ENCODE data around the gene DYNC1I2. TPM values are rescaled to one million over a fixed set of nuclear protein-coding genes. Genes with fewer than 3 reads are reported as not detected.
A peak's percentile ranks its signal among the peaks of the same experiment; 100 is the strongest.

DYNC1I2 gene
- total RNA-seq, 1 experiment from 2014 or later: 62.9 TPM

DNA sequence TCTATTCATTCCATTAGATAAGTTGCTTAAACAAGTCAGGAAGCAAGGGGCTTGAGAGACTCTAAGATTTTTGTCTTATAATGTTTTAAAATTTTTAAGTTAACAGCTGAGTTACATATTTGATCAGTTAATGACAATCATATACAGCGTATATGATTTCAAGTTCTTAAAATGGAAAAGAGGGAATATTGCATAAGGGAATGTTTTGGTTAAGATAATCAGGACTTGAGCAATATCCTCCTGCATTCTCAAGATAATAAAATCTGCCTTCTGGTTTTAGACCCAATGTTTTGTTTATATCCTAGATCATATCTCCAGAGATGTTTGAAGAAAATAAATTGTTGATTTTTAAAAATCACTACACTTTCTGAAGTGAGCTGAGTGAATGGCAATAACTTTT, 13.4 kb upstream of the DYNC1I2 start:
- BruUV-seq (replicated peaks): no TSS peak
- peaks cover 6% of the 10 kb centered on the region for H3K36me3 Mint-ChIP-seq (ENCODE audit: insufficient read depth, unreplicated experiment)
- CTCF ChIA-PET: no interaction called here
- intact Hi-C loops (cut with micrococcal nuclease; ENCODE audit: unreplicated experiment): no loop called here
- Histone ChIP-seq H3K9me3 (no peaks in the 10 kb centered on the region), H3K27me3 (replicated peaks; ENCODE audit: control insufficient read depth, insufficient read depth, low read length) (no peaks in the 10 kb centered on the region), H3K4me1 (peaks cover 15% of the 10 kb centered on the region; the same call in 1 of the 2 replicates), H3K4me3 (ENCODE audit: low read depth, low read length) (no peak overlapping the region), H3K36me3 (ENCODE audit: control insufficient read depth, insufficient read depth, low read length) (no peaks in the 10 kb centered on the region)
- no peak for DNase-seq
- H3K9me3 Mint-ChIP-seq (ENCODE audit: unreplicated experiment): peaks cover 19% of the 10 kb centered on the region
- no peak overlapping the region for H3K4me3 Mint-ChIP-seq (ENCODE audit: unreplicated experiment)
- TF ChIP-seq, protein P1, sequence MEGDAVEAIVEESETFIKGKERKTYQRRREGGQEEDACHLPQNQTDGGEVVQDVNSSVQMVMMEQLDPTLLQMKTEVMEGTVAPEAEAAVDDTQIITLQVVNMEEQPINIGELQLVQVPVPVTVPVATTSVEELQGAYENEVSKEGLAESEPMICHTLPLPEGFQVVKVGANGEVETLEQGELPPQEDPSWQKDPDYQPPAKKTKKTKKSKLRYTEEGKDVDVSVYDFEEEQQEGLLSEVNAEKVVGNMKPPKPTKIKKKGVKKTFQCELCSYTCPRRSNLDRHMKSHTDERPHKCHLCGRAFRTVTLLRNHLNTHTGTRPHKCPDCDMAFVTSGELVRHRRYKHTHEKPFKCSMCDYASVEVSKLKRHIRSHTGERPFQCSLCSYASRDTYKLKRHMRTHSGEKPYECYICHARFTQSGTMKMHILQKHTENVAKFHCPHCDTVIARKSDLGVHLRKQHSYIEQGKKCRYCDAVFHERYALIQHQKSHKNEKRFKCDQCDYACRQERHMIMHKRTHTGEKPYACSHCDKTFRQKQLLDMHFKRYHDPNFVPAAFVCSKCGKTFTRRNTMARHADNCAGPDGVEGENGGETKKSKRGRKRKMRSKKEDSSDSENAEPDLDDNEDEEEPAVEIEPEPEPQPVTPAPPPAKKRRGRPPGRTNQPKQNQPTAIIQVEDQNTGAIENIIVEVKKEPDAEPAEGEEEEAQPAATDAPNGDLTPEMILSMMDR (IDR thresholded peaks at IDR 0.05; ENCODE audit: insufficient read depth in 1 of 2, low read depth in 1 of 2, low read length in 1 of 2, severe bottlenecking in 1 of 2, unreplicated experiment in 1 of 2): no peak
- H3K27me3 Mint-ChIP-seq (ENCODE audit: insufficient read depth, unreplicated experiment): peaks cover 6% of the 10 kb centered on the region
- no peak overlapping the region for H3K27ac Mint-ChIP-seq (ENCODE audit: unreplicated experiment)
- H3K4me1 Mint-ChIP-seq (ENCODE audit: low read depth, unreplicated experiment): peaks cover 10% of the 10 kb centered on the region
- POLR2A ChIA-PET: no interaction called here

GRCh38 chr2:171675810-171676345, 11.4 kb upstream of the DYNC1I2 start:
- H3K27me3 ChIP-seq (replicated peaks; ENCODE audit: control insufficient read depth, insufficient read depth, low read length): no peaks in the 10 kb centered on the region
- POLR2A ChIA-PET: interaction anchor here (0.5 kb wide), 1 partner anchor 56 kb away, joined by 3 read pairs; no protein-coding TSS in a partner anchor
- H3K4me1 ChIP-seq: peaks cover 15% of the 10 kb centered on the region; the same call in 1 of the 2 replicates
- no peaks in the 10 kb centered on the region for H3K36me3 ChIP-seq (ENCODE audit: control insufficient read depth, insufficient read depth, low read length)
- H3K27me3 Mint-ChIP-seq (ENCODE audit: insufficient read depth, unreplicated experiment): peaks cover 6% of the 10 kb centered on the region
- H3K9me3 ChIP-seq: no peaks in the 10 kb centered on the region
- TF ChIP-seq, protein P1 (IDR thresholded peaks at IDR 0.05; ENCODE audit: insufficient read depth in 1 of 2, low read depth in 1 of 2, low read length in 1 of 2, severe bottlenecking in 1 of 2, unreplicated experiment in 1 of 2): no peak
- peak; percentile 43 to 46 for DNase-seq
- H3K36me3 Mint-ChIP-seq (ENCODE audit: insufficient read depth, unreplicated experiment): peaks cover 6% of the 10 kb centered on the region
- H3K4me3 Mint-ChIP-seq (ENCODE audit: unreplicated experiment): no peak overlapping the region
- CTCF ChIA-PET: no interaction called here
- H3K9me3 Mint-ChIP-seq (ENCODE audit: unreplicated experiment): peaks cover 19% of the 10 kb centered on the region
- no TSS peak for BruUV-seq (replicated peaks)
- intact Hi-C loops (cut with micrococcal nuclease; ENCODE audit: unreplicated experiment): no loop called here
- H3K4me1 Mint-ChIP-seq (ENCODE audit: low read depth, unreplicated experiment): peaks cover 10% of the 10 kb centered on the region
- H3K4me3 ChIP-seq (ENCODE audit: low read depth, low read length): no peak overlapping the region
- peak overlapping the region; percentile 68 for H3K27ac Mint-ChIP-seq (ENCODE audit: unreplicated experiment)

- Histone ChIP-seq H3K36me3 (ENCODE audit: control insufficient read depth, insufficient read depth, low read length) (no peaks in the 10 kb centered on the region), H3K4me1 (peaks cover 15% of the 10 kb centered on the region; the same call in 1 of the 2 replicates), H3K27me3 (replicated peaks; ENCODE audit: control insufficient read depth, insufficient read depth, low read length) (no peaks in the 10 kb centered on the region), H3K9me3 (no peaks in the 10 kb centered on the region), H3K4me3 (ENCODE audit: low read depth, low read length) (no peak overlapping the region)
- DNase-seq: no peak
- TF ChIP-seq, protein P1 (IDR thresholded peaks at IDR 0.05; ENCODE audit: insufficient read depth in 1 of 2, low read depth in 1 of 2, low read length in 1 of 2, severe bottlenecking in 1 of 2, unreplicated experiment in 1 of 2): no peak
- BruUV-seq (replicated peaks): no TSS peak
- Mint-ChIP-seq H3K27ac (ENCODE audit: unreplicated experiment) (no peak overlapping the region), H3K9me3 (ENCODE audit: unreplicated experiment) (peaks cover 19% of the 10 kb centered on the region), H3K27me3 (ENCODE audit: insufficient read depth, unreplicated experiment) (no peaks in the 10 kb centered on the region), H3K36me3 (ENCODE audit: insufficient read depth, unreplicated experiment) (peaks cover 6% of the 10 kb centered on the region), H3K4me3 (ENCODE audit: unreplicated experiment) (no peak overlapping the region), H3K4me1 (ENCODE audit: low read depth, unreplicated experiment) (peaks cover 10% of the 10 kb centered on the region)
- ChIA-PET CTCF (no interaction called here), POLR2A (no interaction called here)
- intact Hi-C loops (cut with micrococcal nuclease; ENCODE audit: unreplicated experiment): no loop called here
Observed at GRCh38 chr2:171678619-171679018, 8.7 kb upstream of the DYNC1I2 start.

Measured in Caco-2 (cell line).